Ascending aorta (tissue), 2 donors: ENCODE measurements around the gene TBX4. TPM values are rescaled to one million over a fixed set of nuclear protein-coding genes. Genes with fewer than 3 reads are reported as not detected.
"Not testable (repeated sequence)": the region's sequence is repeated elsewhere in the genome, so short reads cannot be mapped to it uniquely, and the experiment has no call there.

Experiments used
- DNase-seq, 2 donors: peaks; one replicate each; pipeline ENCODE4 v3.0.0-alpha.2; 2019; ENCODE audit warnings: low spot score in 2 of 2
- H3K27ac ChIP-seq, 2 donors: fragments of 200-600 bp; sonication (generic); one replicate each; pipeline ENCODE4 v1.5.1; 2016 to 2017; ENCODE audit warnings: mild to moderate bottlenecking in 1 of 2
- H3K27me3 ChIP-seq: fragments of 200-600 bp; sonication (generic); one replicate; pipeline ENCODE4 v1.5.1; 2017
- H3K36me3 ChIP-seq, 2 donors: fragments of 200-600 bp; sonication (generic); one replicate each; pipeline ENCODE4 v1.5.1; 2016
- H3K4me1 ChIP-seq, 2 donors: fragments of 200-600 bp; sonication (generic); one replicate each; pipeline ENCODE4 v1.5.1; 2016 to 2017; ENCODE audit warnings: mild to moderate bottlenecking in 1 of 2
- H3K4me3 ChIP-seq, 2 donors: fragments of 200-600 bp; sonication (generic); one replicate each; pipeline ENCODE4 v1.5.1; 2016 to 2017; ENCODE audit warnings: mild to moderate bottlenecking in 1 of 2
- H3K9me3 ChIP-seq, 2 donors: fragments of 200-600 bp; sonication (generic); one replicate each; pipeline ENCODE4 v1.5.1; 2016
- intact Hi-C: fragments of 100-400 bp; cut with DNase I; formaldehyde crosslinking; loops from one replicate; pipeline ENCODE4 v1.15.1; 2023
- total RNA-seq: library from RNA; depleted of rRNA; stranded (reverse); fragments of >200 nt; gene quantifications from one replicate; pipeline ENCODE4 v1.1.0, GENCODE V29; 2016
- TF ChIP-seq, protein P1 (sequence below), 3 experiments: fragments of 200-600 bp in 2 of 3; fragments of 450-650 bp in 1 of 3; sonication (generic) in 2 of 3; IDR thresholded peaks; one replicate each; pipeline ENCODE4 v1.5.1; 2016 to 2019; ENCODE audit warnings: antibody characterized with exemption in 3 of 3, mild to moderate bottlenecking in 1 of 3, moderate library complexity in 1 of 3

TBX4 gene
- total RNA-seq, 1 donor from 2014 or later = not detected

DNA sequence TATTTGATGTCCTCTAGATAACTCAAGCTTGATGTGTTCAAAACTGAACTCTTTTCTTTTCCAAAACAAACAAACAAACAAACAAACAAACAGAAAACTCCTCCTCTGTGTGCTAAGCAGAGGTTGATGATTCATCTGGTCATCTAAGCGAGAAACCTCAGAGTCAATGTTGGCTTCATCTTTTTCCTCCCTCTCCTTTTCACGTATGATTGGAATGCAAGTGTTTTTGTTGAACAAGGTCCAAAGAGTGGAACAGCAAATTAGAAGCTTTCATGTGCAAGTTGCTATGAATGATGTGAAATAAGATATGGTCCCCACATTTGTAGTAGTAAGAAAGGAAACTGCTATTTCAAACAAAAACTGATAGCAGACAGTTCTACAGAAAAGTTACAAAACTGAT, 52.5 kb downstream of the TBX4 start:
- intact Hi-C loops = no loop called here
- Histone ChIP-seq H3K27ac (no peak overlapping the region), H3K4me3 (no peak overlapping the region), H3K4me1 (no peaks in the 10 kb centered on the region), H3K36me3 (no peaks in the 10 kb centered on the region), H3K27me3 (no peaks in the 10 kb centered on the region), H3K9me3 (no peaks in the 10 kb centered on the region)
- no peak for DNase-seq
- TF ChIP-seq, protein P1, sequence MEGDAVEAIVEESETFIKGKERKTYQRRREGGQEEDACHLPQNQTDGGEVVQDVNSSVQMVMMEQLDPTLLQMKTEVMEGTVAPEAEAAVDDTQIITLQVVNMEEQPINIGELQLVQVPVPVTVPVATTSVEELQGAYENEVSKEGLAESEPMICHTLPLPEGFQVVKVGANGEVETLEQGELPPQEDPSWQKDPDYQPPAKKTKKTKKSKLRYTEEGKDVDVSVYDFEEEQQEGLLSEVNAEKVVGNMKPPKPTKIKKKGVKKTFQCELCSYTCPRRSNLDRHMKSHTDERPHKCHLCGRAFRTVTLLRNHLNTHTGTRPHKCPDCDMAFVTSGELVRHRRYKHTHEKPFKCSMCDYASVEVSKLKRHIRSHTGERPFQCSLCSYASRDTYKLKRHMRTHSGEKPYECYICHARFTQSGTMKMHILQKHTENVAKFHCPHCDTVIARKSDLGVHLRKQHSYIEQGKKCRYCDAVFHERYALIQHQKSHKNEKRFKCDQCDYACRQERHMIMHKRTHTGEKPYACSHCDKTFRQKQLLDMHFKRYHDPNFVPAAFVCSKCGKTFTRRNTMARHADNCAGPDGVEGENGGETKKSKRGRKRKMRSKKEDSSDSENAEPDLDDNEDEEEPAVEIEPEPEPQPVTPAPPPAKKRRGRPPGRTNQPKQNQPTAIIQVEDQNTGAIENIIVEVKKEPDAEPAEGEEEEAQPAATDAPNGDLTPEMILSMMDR (IDR thresholded peaks at IDR 0.05) = no peak

DNA sequence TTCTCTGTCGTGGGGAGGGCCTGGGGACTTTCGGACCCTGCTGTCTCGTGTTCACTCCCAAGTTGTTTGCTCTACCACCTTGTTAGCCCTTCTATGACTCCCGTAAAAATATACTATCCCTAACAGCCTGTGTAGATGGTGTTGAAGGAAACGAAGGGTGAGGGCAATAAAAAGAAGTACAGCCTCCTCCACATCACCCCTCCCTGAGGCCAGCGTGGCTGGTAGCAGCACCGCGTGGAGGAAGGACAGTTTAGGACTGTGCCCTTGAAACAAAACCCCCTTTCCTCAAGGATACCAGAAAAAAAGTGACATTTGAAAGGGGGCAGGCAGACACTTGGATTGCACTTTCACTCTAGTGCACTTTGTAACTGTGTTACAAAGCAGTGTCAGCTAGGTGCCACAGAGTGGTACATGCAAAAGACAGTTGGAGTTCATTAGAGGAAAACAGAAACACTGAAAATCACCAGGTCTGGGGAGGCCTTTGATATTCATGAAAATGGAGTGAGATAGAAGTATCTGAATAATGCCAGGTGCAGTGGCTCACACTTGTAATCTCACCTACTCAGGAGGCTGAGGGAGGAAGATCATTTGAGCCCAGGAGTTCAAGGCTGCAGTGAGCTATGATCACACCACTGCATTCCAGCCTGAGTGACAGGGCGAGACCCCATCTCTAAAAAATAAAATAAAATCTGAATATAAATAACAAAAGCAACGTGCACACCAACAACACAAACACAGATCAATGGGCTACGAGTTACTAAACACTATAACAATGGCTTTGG, 53.8 kb downstream of the TBX4 start:
- TF ChIP-seq, protein P1 (IDR thresholded peaks at IDR 0.05) = no peak
- intact Hi-C loops = no loop called here
- H3K27ac ChIP-seq = no peak overlapping the region

DNA sequence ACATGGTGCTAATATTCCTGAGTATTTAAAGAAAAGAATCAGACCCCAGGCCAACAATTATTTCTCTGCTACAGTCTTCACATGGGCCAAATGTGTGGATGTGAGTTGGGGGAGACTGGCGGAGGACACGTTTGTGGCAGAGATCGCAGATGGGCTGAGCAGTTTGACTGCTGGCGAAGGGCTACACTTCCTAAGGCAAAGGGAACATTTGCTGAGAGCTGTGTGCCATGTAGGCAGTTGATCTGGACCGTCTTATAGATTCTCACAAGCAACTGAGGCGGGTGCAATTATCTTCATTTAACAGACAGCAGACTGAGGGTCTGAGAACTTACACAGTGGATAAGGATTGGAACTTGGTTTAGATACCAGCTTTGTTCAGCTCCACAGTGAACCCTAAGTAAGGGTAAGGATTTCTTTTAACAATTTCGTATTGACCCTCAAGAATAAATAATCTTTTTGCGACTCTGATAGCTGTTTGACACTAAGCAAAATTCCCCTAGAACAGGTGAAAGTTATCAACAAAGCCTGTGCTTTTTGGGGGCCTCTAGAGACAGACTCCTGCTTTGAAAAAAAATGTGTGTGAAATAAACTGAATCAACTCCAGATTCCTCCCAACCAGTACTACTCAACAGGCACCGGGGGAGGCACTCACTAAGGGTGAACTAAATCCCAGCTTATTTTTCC, 55.3 kb downstream of the TBX4 start:
- Histone ChIP-seq H3K27ac (no peak overlapping the region), H3K27me3 (no peaks in the 10 kb centered on the region), H3K36me3 (no peaks in the 10 kb centered on the region), H3K4me1 (no peaks in the 10 kb centered on the region), H3K9me3 (no peaks in the 10 kb centered on the region), H3K4me3 (no peak overlapping the region)
- no peak for DNase-seq
- intact Hi-C loops = no loop called here
- TF ChIP-seq, protein P1 (IDR thresholded peaks at IDR 0.05) = no peak

More for the DNA sequence above, 53.8 kb downstream of the TBX4 start:
- Histone ChIP-seq H3K4me1 (no peaks in the 10 kb centered on the region), H3K36me3 (no peaks in the 10 kb centered on the region), H3K4me3 (no peak overlapping the region), H3K9me3 (no peaks in the 10 kb centered on the region), H3K27me3 (no peaks in the 10 kb centered on the region)
- DNase-seq = no peak

DNA sequence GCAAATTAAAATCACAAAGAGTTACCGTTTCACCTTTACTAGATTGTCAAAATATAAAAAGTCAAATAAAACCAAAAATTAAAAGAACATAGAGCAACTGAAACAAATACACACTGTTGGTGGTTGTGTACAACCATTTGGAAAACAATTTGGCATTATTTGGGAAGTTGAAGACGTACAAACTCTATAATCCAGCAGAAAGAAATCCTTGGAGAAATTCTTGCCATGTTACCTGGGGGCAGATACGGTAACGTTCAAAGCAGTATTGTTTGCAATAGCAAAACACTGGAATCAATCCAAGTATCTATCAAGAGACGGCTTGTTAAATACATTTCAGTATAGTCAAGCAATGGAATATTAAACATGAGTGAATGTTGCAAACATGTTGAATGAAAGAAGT, 56.7 kb downstream of the TBX4 start:
- DNase-seq = no peak
- no peak overlapping the region for H3K4me3 ChIP-seq
- intact Hi-C loops = no loop called here
- no peaks in the 10 kb centered on the region for H3K36me3 ChIP-seq
- no peak overlapping the region for H3K27ac ChIP-seq
- TF ChIP-seq, protein P1 (IDR thresholded peaks at IDR 0.05) = no peak
- no peaks in the 10 kb centered on the region for H3K9me3 ChIP-seq
- no peaks in the 10 kb centered on the region for H3K4me1 ChIP-seq
- H3K27me3 ChIP-seq = no peaks in the 10 kb centered on the region

DNA sequence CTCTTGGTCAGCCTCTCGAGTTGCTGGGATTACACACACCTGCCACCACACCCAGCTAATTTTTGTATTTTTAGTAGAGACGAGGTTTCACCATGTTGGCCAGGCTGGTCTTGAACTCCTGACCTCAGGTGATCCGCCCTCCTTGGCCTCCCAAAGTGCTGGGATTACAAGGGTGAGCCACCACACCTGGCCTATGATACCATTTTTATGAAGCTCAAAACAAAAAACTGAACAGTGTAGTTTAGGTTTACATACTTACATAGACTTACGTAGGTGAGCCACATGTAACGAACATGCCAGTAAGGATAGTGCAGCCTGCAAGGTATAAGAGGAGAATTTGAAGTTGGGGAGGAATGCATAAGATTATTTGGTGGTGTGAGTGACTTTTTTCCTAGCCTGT, 57.2 kb downstream of the TBX4 start:
- H3K36me3 ChIP-seq, intact Hi-C loops, H3K4me1 ChIP-seq, DNase-seq, H3K4me3 ChIP-seq, H3K27ac ChIP-seq, H3K9me3 ChIP-seq, H3K27me3 ChIP-seq: not testable (repeated sequence)

DNA sequence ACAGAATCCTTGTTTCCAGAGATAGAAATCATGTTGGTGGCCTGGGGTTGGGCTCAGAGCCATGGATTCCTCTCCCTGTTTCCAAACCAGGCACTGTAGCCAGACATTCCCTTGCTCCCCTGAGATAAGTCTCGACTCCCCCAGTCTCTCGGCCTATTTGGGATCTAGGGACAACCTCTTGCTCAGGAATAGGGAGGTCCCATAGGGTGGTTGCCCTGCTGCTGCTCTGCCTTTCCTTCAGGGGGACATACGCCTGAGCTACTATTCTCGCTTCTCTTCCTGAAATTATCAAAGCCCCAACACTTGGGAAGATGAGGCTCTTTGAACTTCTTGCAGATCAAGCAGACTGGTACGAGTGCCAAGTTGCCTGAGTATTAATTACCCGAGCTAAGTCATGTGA, 58.0 kb downstream of the TBX4 start:
- Histone ChIP-seq H3K4me3 (no peak overlapping the region), H3K4me1 (no peaks in the 10 kb centered on the region), H3K36me3 (no peaks in the 10 kb centered on the region), H3K9me3 (no peaks in the 10 kb centered on the region), H3K27me3 (no peaks in the 10 kb centered on the region), H3K27ac (no peak overlapping the region)
- TF ChIP-seq, protein P1 (IDR thresholded peaks at IDR 0.05) = no peak
- intact Hi-C loops = no loop called here
- DNase-seq = no peak
